Measurements from ENCODE around the gene RUNX2. TPM values are rescaled to one million over a fixed set of nuclear protein-coding genes. Genes with fewer than 3 reads are reported as not detected.

RUNX2 gene
- total RNA-seq, 4 donors from 2014 or later, result 0.26 to 6.2 (median 2.1) TPM

DNA sequence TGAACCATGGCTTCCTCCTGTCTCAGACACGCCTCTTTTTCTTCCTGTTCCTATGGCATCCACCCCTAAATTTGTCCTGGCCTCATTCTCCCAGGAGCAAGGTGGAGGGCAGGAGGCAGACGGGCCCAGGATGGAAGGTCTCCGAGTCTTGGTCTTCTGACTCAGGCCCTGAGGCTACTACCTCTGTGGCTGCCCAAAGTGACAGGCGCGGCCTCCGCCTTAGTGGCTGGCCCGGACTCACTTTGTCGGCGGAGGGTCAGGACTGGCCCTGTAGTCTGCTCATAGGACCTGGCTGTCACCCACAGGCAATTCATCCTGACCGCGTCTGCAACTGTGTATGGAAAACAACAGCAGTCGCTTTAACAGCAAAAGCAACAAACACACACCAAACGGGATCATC, 312.7 kb downstream of the RUNX2 start:
- no peak for DNase-seq
- Histone ChIP-seq H3K4me1 (no peaks in the 10 kb centered on the region), H3K36me3 (no peaks in the 10 kb centered on the region), H3K9me3 (no peaks in the 10 kb centered on the region), H3K4me3 (no peak overlapping the region), H3K27me3 (no peaks in the 10 kb centered on the region), H3K27ac (no peak overlapping the region)
- TF ChIP-seq POLR2A (IDR thresholded peaks at IDR 0.05), result no peak
- TF ChIP-seq, protein P1, sequence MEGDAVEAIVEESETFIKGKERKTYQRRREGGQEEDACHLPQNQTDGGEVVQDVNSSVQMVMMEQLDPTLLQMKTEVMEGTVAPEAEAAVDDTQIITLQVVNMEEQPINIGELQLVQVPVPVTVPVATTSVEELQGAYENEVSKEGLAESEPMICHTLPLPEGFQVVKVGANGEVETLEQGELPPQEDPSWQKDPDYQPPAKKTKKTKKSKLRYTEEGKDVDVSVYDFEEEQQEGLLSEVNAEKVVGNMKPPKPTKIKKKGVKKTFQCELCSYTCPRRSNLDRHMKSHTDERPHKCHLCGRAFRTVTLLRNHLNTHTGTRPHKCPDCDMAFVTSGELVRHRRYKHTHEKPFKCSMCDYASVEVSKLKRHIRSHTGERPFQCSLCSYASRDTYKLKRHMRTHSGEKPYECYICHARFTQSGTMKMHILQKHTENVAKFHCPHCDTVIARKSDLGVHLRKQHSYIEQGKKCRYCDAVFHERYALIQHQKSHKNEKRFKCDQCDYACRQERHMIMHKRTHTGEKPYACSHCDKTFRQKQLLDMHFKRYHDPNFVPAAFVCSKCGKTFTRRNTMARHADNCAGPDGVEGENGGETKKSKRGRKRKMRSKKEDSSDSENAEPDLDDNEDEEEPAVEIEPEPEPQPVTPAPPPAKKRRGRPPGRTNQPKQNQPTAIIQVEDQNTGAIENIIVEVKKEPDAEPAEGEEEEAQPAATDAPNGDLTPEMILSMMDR (IDR thresholded peaks at IDR 0.05), result no peak
- intact Hi-C loops (cut with DNase I; ENCODE audit: low total_unique reads), result no loop called here

DNA sequence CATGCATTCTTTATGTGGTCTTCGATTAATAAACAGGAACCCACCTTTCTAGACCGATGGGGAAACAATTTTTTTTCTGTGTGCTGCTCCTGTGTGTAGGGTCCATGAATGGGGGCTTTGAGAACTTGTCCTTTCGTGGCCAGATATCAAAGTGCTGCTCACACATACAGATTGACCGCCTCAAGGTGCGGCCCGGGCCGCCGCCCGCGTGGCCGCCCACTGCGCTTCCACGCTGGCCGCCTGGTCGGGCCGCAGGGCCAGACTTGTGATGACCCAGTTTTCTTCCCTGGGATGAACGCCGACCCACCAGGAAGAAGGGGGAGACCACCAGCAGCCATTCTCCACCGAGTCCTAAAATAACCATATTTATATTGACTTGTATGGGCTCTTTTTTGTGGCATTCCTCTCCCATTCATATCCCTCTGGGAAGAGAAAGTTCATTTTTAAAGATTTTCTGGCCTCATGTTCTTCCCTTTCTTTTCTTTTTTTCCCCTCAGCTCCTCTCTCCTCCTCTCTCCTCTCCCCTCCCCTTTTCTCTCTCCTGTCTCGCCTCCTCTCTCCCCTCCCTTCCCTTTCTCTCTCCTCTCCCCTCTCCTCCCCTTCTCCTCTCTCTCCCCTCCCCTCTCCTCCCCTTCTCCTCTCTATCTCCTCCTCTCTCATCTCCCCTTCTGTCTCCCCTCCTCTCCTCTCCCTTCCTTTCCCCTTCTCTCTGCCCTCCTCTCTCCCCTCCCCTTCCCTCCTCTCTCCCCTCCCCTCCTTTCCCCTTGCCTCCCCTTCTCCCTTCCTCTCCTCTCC, 314.4 kb downstream of the RUNX2 start:
- intact Hi-C loops (cut with DNase I; ENCODE audit: low total_unique reads), result no loop called here
- Histone ChIP-seq H3K4me1 (no peaks in the 10 kb centered on the region), H3K9me3 (no peaks in the 10 kb centered on the region), H3K36me3 (no peaks in the 10 kb centered on the region), H3K27ac (no peak overlapping the region), H3K4me3 (no peak overlapping the region), H3K27me3 (no peaks in the 10 kb centered on the region)
- TF ChIP-seq, protein P1 (IDR thresholded peaks at IDR 0.05), result no peak
- TF ChIP-seq POLR2A (IDR thresholded peaks at IDR 0.05), result no peak
- DNase-seq, result no peak

DNA sequence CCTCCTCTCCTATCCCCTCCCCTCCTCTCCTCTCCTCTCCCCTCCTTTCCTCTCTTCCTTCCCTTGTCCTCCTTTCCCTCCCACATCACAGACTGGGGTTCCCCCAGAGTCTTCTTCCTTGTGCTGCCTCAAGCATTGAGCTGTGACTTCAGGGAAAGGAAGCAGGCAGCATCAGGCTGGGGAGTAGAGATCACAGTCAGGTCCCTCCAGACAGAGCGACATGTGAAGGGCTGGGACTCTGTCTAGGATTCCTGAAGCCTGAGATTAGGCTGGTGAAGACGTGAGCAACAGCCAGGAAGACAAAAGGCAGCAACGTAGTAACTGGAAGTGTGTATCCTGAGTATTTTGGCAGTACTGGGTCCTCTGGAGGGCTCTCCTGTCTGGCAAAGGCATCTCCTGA, 315.0 kb downstream of the RUNX2 start:
- TF ChIP-seq, protein P1 (IDR thresholded peaks at IDR 0.05), result no peak
- no peak for TF ChIP-seq POLR2A (IDR thresholded peaks at IDR 0.05)
- H3K4me1 ChIP-seq, result no peaks in the 10 kb centered on the region
- H3K27ac ChIP-seq, result no peak overlapping the region
- DNase-seq, result no peak
- intact Hi-C loops (cut with DNase I; ENCODE audit: low total_unique reads), result no loop called here
- no peaks in the 10 kb centered on the region for H3K9me3 ChIP-seq
- H3K4me3 ChIP-seq, result no peak overlapping the region
- no peaks in the 10 kb centered on the region for H3K36me3 ChIP-seq
- no peaks in the 10 kb centered on the region for H3K27me3 ChIP-seq

DNA sequence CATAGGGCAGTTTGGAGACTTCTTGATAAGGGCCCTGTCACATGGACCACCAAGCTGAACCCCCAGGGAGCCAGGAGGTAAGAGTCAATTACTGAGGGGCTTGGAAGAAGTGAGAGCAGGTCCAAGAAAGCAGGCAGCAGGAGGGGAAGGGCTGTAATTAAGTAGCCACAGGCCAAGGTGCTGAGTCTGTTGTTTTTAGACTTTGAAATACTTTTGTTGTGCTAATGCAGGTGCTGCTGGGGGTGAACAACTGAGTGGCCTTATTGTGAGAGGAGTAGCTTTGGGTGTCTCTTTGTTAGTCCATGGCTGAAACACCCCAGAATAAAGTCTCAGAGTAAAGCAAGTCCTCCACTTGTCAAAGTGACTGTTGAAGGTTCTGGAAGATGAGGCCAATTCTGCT, 316.6 kb downstream of the RUNX2 start:
- Histone ChIP-seq H3K27me3 (no peaks in the 10 kb centered on the region), H3K27ac (no peak overlapping the region), H3K4me3 (no peak overlapping the region), H3K9me3 (no peaks in the 10 kb centered on the region), H3K4me1 (no peaks in the 10 kb centered on the region), H3K36me3 (no peaks in the 10 kb centered on the region)
- no peak for DNase-seq
- TF ChIP-seq POLR2A (IDR thresholded peaks at IDR 0.05), result no peak
- TF ChIP-seq, protein P1 (IDR thresholded peaks at IDR 0.05), result no peak
- intact Hi-C loops (cut with DNase I; ENCODE audit: low total_unique reads), result no loop called here

DNA sequence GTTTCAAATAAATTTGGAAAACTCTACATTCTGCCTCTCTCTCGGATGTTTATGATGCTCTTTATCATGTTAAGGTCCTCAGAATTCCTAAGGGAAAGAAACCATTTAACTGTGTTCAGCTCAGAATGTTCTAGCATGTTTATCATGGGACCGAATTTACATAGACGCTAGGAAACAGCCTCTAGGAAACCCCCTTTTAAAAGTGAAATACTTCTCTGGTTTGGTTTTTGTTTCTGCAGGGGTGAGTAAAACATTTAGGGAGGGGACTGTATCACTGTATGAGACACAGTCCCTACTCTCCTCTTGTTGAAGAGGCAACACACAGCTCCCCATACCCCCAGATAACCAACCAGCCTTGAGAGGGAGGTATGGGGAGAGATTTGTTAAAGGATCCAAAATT, 317.2 kb downstream of the RUNX2 start:
- no peak for TF ChIP-seq POLR2A (IDR thresholded peaks at IDR 0.05)
- TF ChIP-seq, protein P1 (IDR thresholded peaks at IDR 0.05), result no peak
- no peak for DNase-seq
- intact Hi-C loops (cut with DNase I; ENCODE audit: low total_unique reads), result no loop called here
- Histone ChIP-seq H3K4me3 (no peak overlapping the region), H3K9me3 (no peaks in the 10 kb centered on the region), H3K36me3 (no peaks in the 10 kb centered on the region), H3K4me1 (no peaks in the 10 kb centered on the region), H3K27me3 (no peaks in the 10 kb centered on the region), H3K27ac (no peak overlapping the region)

Data from uterus (tissue), 4 donors.